ENCODE data around the gene SOX5. TPM values are rescaled to one million over a fixed set of nuclear protein-coding genes. Genes with fewer than 3 reads are reported as not detected.

SOX5 gene
- total and polyA plus RNA-seq, 2 experiments from 2014 or later: 1.0 to 4.7 TPM

DNA sequence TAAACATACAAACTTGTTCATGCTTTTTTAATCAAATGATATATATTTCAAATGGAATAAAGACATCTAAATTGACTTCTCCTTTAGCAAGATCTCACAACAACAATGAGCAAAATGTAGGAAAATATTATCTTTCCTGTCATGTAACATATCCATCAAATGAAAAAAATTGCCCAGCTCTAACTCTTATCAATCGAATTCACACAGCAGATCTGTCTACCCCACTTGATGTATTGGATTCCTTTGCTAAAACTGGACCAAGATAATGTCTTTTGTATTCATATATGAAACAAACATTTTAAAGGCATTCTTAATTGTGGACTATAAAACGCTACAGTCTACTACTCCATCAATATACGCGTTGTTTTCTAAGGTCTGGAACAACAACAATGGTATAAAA is 218.0 kb downstream of the SOX5 start:
- Mint-ChIP-seq H3K4me3 (no peak overlapping the region), H3K9me3 (no peaks in the 10 kb centered on the region), H3K27ac (no peak overlapping the region), H3K36me3 (ENCODE audit: low read depth) (no peaks in the 10 kb centered on the region), H3K4me1 (no peaks in the 10 kb centered on the region), H3K27me3 (ENCODE audit: insufficient read depth, low read depth, poor library complexity) (no peaks in the 10 kb centered on the region)
- no peaks in the 10 kb centered on the region for H3K9me2 ChIP-seq (ENCODE audit: insufficient read depth)
- no peaks in the 10 kb centered on the region for H3K4me1 ChIP-seq (ENCODE audit: insufficient read depth)
- H3K4me3 ChIP-seq: no peak overlapping the region
- H3F3A ChIP-seq (replicated peaks; ENCODE audit: low read depth): no peaks in the 10 kb centered on the region
- no peaks in the 10 kb centered on the region for H3K36me3 ChIP-seq (ENCODE audit: insufficient read depth)
- no peak for TF ChIP-seq CTCF (conservative IDR thresholded peaks at IDR 0.05; ENCODE audit: low read depth in 2 of 2)
- ATAC-seq (no peak), DNase-seq (ENCODE audit: low spot score) (no peak)
- no peak overlapping the region for H3K27ac ChIP-seq (ENCODE audit: low read depth)
- H3K27me3 ChIP-seq (ENCODE audit: insufficient read depth): no peaks in the 10 kb centered on the region
- H3K4me2 ChIP-seq: no peak overlapping the region
- no peak overlapping the region for H2AFZ ChIP-seq
- no peaks in the 10 kb centered on the region for H3K79me2 ChIP-seq (replicated peaks; ENCODE audit: insufficient read depth)
- H4K20me1 ChIP-seq (replicated peaks; ENCODE audit: insufficient read depth): no peaks in the 10 kb centered on the region

GRCh38 chr12:23731035-23731434 is 218.4 kb downstream of the SOX5 start:
- Histone ChIP-seq H4K20me1 (replicated peaks; ENCODE audit: insufficient read depth) (no peaks in the 10 kb centered on the region), H3K27me3 (ENCODE audit: insufficient read depth) (no peaks in the 10 kb centered on the region), H2AFZ (no peak overlapping the region), H3K79me2 (replicated peaks; ENCODE audit: insufficient read depth) (no peaks in the 10 kb centered on the region), H3K4me3 (no peak overlapping the region), H3K4me1 (ENCODE audit: insufficient read depth) (no peaks in the 10 kb centered on the region), H3K27ac (ENCODE audit: low read depth) (no peak overlapping the region), H3F3A (replicated peaks; ENCODE audit: low read depth) (no peaks in the 10 kb centered on the region), H3K9me2 (ENCODE audit: insufficient read depth) (no peaks in the 10 kb centered on the region), H3K36me3 (ENCODE audit: insufficient read depth) (no peaks in the 10 kb centered on the region), H3K4me2 (no peak overlapping the region)
- no peak for DNase-seq (ENCODE audit: low spot score)
- Mint-ChIP-seq H3K9me3 (no peaks in the 10 kb centered on the region), H3K27ac (no peak overlapping the region), H3K36me3 (ENCODE audit: low read depth) (no peaks in the 10 kb centered on the region), H3K4me1 (no peaks in the 10 kb centered on the region), H3K27me3 (ENCODE audit: insufficient read depth, low read depth, poor library complexity) (no peaks in the 10 kb centered on the region), H3K4me3 (no peak overlapping the region)
- ATAC-seq: no peak
- no peak for TF ChIP-seq STAT1 (IDR thresholded peaks at IDR 0.05; ENCODE audit: unreplicated experiment)
- TF ChIP-seq ZNF462 (CRISPR knock-in tag; IDR thresholded peaks at IDR 0.05): no peak
- no peak for TF ChIP-seq CTCF (conservative IDR thresholded peaks at IDR 0.05; ENCODE audit: low read depth in 2 of 2)
- no peak for TF ChIP-seq ETS1 (IDR thresholded peaks at IDR 0.05)
- TF ChIP-seq NANOG (IDR thresholded peaks at IDR 0.05; ENCODE audit: borderline replicate concordance): no peak
- TF ChIP-seq ZNF331 (CRISPR knock-in tag; IDR thresholded peaks at IDR 0.05; ENCODE audit: low read depth): no peak
- TF ChIP-seq ZNF114 (CRISPR knock-in tag; IDR thresholded peaks at IDR 0.05): no peak
- no peak for TF ChIP-seq POLR2AphosphoS5 (IDR thresholded peaks at IDR 0.05; ENCODE audit: low read depth)
- no peak for TF ChIP-seq EZH2 (IDR thresholded peaks at IDR 0.05; ENCODE audit: low read depth, unreplicated experiment)
- no peak for TF ChIP-seq CREB1 (CRISPR knock-in tag; IDR thresholded peaks at IDR 0.05; ENCODE audit: low read depth)
